ENCODE results near the gene KIF2C.
"Not testable (repeated sequence)": the region's sequence is repeated elsewhere in the genome, so short reads cannot be mapped to it uniquely, and the experiment has no call there.

Gene KIF2C

DNA sequence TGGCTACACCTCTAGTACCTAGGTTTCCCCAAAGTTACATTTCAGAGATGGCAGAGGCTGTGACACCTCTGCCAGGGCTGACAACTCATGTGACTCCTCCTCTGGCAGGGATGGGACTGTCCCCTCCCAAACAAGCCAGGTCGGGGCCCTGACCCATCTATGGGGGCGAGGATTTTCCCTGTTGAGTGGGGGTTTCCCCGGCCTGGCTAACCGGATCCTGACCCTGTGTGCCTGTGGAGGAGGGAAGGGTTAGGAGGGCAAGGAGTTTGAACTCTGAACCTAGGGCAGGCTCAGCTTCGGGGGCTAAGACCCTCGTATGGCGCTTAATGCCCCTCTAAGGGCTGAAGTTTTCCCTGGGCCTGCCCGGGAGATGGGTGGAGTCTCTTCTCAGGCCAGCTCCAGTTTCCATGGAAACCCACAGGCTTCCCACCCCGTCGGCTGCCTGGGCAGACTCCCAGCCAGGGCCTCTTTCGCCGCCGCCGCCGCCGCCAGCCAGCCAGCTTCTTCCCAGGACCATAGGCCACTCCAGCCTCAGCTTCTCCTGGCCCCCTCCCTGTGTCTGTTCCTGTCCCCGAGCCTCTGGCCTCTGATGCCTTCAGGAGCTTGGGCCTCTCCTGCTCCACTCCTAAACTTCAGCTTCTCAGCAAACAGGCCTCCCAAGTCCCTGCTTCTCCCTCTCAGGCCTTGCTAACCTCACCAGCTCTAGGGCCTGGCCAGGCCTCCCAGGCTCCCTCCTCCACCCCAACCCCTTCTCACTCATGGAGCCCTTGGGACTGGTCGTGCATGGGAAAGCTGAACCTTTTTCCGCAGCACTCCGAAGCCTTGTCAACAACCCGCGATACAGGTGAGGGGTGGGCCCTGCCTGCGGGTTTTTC is 68.7 kb downstream of the KIF2C start, which contains the start of gene BTBD19:
BTBD19 (plus strand) TSS at position 461 of the 875 bp plus-strand sequence; CDS start at position 759, 298 bp downstream.
- POLR2A ChIA-PET = interaction anchor here (1.0 to 7.5 kb wide), 13 partner anchors 8 to 532 kb away, joined by 3 to 137 read pairs (median 7); partner anchors contain the start of genes MUTYH, PLK3, RNU5D-1 and RPS8
- no peak for TF ChIP-seq L3MBTL2 (conservative IDR thresholded peaks at IDR 0.05)
- TF ChIP-seq NFRKB (IDR thresholded peaks at IDR 0.05) = no peak
- TF ChIP-seq, protein P1, sequence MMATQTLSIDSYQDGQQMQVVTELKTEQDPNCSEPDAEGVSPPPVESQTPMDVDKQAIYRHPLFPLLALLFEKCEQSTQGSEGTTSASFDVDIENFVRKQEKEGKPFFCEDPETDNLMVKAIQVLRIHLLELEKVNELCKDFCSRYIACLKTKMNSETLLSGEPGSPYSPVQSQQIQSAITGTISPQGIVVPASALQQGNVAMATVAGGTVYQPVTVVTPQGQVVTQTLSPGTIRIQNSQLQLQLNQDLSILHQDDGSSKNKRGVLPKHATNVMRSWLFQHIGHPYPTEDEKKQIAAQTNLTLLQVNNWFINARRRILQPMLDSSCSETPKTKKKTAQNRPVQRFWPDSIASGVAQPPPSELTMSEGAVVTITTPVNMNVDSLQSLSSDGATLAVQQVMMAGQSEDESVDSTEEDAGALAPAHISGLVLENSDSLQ (IDR thresholded peaks at IDR 0.05) = no peak
- TF ChIP-seq LEF1 (IDR thresholded peaks at IDR 0.05; ENCODE audit: borderline replicate concordance) = no peak
- DNase-seq (ENCODE audit: extremely low spot score) = peak; percentile 36
- CTCF ChIA-PET = interaction anchor here (0.6 to 2.6 kb wide), 5 partner anchors 8 to 489 kb away, joined by 3 to 10 read pairs (median 3); partner anchors contain the start of genes EIF2B3 and PLK3

DNA sequence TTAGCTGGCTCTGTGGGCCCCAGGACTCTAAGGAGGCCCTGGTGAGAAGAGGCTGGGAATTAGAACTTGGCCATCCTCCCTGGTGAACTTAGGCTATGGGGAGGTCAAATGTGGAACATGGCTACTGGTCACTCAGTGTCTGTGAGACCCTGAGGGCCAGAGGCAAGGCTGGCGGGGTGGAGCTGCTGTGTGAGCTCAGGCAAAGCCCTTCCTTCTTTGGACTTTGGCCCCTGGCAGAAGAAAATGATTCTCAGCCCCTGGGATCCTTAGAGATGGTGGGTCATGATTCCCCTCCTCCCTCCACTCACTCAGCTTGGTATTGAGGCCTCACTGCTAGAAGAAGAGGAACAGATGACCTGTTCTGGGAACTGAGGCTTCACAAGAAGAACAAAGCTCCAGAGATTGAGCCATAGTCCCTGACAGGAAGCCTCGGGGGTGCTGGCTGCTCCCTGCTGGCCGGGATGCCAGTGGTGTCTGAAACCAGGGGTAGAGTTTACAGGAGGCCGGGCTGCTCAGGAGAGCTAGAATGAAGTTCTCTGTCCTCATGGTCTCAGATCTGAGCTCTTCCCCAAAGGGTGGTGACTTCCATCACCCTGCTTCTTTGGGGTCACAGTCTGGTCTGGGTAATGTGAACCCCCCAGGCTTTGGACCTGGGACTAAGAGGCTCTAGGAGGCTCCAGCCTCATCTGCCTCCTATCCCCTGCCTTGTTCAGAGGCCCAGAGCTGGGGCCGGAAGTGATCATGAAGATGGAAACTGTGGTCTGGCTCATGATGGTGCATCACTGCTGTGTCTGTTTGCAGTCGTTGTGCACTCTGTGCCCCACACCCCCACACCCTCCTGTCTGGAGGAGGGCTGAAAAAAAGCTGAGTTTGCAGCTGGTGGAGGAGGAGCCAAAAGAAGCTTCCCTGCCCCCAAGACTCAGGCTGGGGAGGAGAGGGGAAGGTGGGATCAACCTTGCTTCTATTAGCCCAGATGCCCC is 69.6 kb downstream of the KIF2C start:
- no peak for DNase-seq (ENCODE audit: extremely low spot score)
- CTCF ChIA-PET = interaction anchor here (0.7 to 2.6 kb wide), 4 partner anchors 9 to 254 kb away, joined by 3 to 10 read pairs (median 4); partner anchors contain the start of gene PLK3
- POLR2A ChIA-PET = interaction anchor here (1.0 to 7.5 kb wide), 12 partner anchors 9 to 531 kb away, joined by 4 to 137 read pairs (median 7); partner anchors contain the start of genes MUTYH, PLK3, RNU5D-1 and RPS8
- no peak for TF ChIP-seq ARNT (IDR thresholded peaks at IDR 0.05)
- TF ChIP-seq HDGF (IDR thresholded peaks at IDR 0.05; ENCODE audit: borderline replicate concordance) = no peak
- TF ChIP-seq BHLHE40 (IDR thresholded peaks at IDR 0.05; ENCODE audit: borderline replicate concordance) = no peak
- TF ChIP-seq FOXM1 (IDR thresholded peaks at IDR 0.05; ENCODE audit: borderline replicate concordance) = no peak
- TF ChIP-seq SUZ12 (IDR thresholded peaks at IDR 0.05) = no peak
- no peak for TF ChIP-seq ELF4 (IDR thresholded peaks at IDR 0.05)
- TF ChIP-seq, protein P1 (IDR thresholded peaks at IDR 0.05) = no peak
- TF ChIP-seq L3MBTL2 (conservative IDR thresholded peaks at IDR 0.05) = no peak
- TF ChIP-seq CTBP1 (IDR thresholded peaks at IDR 0.05; ENCODE audit: borderline replicate concordance) = no peak
- TF ChIP-seq NFRKB (IDR thresholded peaks at IDR 0.05) = no peak
- no peak for TF ChIP-seq TARDBP (IDR thresholded peaks at IDR 0.05)
- TF ChIP-seq FOXA1 (IDR thresholded peaks at IDR 0.05) = no peak
- TF ChIP-seq SP1 (IDR thresholded peaks at IDR 0.05) = no peak

DNA sequence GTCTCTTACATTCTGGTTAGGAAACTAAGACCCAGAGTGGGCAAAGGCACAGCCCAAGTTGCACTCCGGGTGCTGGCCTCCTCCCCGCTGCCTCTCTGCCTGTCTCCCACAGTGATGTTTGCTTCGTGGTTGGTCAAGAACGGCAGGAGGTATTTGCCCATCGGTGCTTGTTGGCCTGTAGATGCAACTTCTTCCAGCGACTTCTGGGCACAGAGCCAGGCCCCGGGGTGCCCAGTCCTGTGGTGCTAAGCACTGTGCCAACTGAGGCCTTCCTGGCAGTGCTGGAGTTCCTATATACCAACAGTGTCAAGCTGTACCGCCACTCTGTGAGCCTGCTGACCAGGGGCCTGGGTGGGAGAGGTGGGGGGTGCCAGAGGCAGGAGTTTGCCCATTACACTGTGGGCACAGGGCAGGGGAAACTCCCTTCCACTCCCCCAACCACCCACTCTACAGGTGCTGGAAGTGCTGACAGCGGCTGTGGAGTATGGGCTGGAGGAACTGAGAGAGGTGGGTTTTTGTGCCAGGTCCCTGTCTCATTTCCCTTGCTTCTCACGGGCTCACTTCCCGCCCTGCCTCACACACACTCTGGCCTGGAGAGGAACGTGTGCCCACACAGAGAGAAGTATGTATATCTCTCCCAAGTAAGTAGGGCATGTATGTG is 70.6 kb downstream of the KIF2C start:
- CTCF ChIA-PET = interaction anchor here (0.7 to 2.6 kb wide), 3 partner anchors 10 to 253 kb away, joined by 3 to 10 read pairs (median 4); partner anchors contain the start of gene PLK3
- no peak for DNase-seq (ENCODE audit: extremely low spot score)

DNA sequence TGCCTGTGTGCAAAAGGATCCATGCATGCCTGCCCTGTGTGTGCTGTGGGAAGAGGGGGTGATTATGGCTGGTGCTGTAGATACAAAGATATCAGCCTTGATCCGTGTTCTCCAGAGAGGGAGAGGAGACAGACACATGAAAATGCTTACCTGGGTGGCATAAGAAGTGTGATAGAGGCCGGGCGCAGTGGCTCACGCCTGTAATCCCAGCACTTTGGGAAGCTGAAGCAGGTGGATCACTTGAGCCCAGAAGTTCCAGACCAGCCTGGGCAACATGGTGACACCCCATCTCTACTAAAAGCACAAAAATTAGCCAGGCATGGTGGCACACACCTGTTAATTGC is 71.1 kb downstream of the KIF2C start:
- POLR2A ChIA-PET = interaction anchor here (7.5 kb wide), 1 partner anchor 9 kb away, joined by 137 read pairs; no protein-coding TSS in a partner anchor
- DNase-seq (ENCODE audit: extremely low spot score); CTCF ChIA-PET: not testable (repeated sequence)

More for the DNA sequence above, 70.6 kb downstream of the KIF2C start:
- TF ChIP-seq FOXA1 (IDR thresholded peaks at IDR 0.05) = no peak
- TF ChIP-seq ARNT (IDR thresholded peaks at IDR 0.05) = no peak
- TF ChIP-seq CTBP1 (IDR thresholded peaks at IDR 0.05; ENCODE audit: borderline replicate concordance) = no peak
- TF ChIP-seq FOXM1 (IDR thresholded peaks at IDR 0.05; ENCODE audit: borderline replicate concordance) = no peak
- no peak for TF ChIP-seq L3MBTL2 (conservative IDR thresholded peaks at IDR 0.05)
- no peak for TF ChIP-seq FOXK2 (IDR thresholded peaks at IDR 0.05)
- TF ChIP-seq SP1 (IDR thresholded peaks at IDR 0.05) = no peak
- TF ChIP-seq SUZ12 (IDR thresholded peaks at IDR 0.05) = no peak
- TF ChIP-seq, protein P1 (IDR thresholded peaks at IDR 0.05) = no peak
- no peak for TF ChIP-seq ZNF384 (IDR thresholded peaks at IDR 0.05)
- TF ChIP-seq TARDBP (IDR thresholded peaks at IDR 0.05) = no peak
- no peak for TF ChIP-seq NFRKB (IDR thresholded peaks at IDR 0.05)
- no peak for TF ChIP-seq HDGF (IDR thresholded peaks at IDR 0.05; ENCODE audit: borderline replicate concordance)
- TF ChIP-seq BHLHE40 (IDR thresholded peaks at IDR 0.05; ENCODE audit: borderline replicate concordance) = no peak
- POLR2A ChIA-PET = interaction anchor here (1.0 to 7.5 kb wide), 4 partner anchors 10 to 493 kb away, joined by 5 to 137 read pairs (median 15); partner anchors contain the start of gene PLK3

DNA sequence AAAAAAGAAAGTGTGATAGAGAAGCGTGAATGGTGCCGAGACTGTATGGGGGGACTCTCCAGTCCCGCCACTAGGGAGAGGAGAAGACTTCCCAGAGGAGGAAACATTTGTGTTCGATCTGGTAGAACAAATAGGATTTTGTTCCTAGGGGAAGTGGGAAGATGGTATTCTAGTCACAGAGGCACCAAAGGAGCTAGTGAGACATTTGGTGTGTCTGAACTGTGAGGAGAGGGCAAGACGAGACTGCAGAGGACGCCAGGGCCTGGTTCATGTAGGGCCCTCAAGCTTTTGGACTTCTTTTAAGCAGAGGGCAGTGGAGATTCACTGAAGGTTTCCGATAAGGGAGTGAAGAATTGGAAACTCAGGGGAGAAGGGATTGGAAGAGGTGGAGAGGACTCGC is 71.6 kb downstream of the KIF2C start:
- TF ChIP-seq LEF1 (IDR thresholded peaks at IDR 0.05; ENCODE audit: borderline replicate concordance) = no peak
- TF ChIP-seq HDGF (IDR thresholded peaks at IDR 0.05; ENCODE audit: borderline replicate concordance) = no peak
- TF ChIP-seq FOXM1 (IDR thresholded peaks at IDR 0.05; ENCODE audit: borderline replicate concordance) = no peak
- TF ChIP-seq FOXA1 (IDR thresholded peaks at IDR 0.05) = no peak
- no peak for TF ChIP-seq CTBP1 (IDR thresholded peaks at IDR 0.05; ENCODE audit: borderline replicate concordance)
- TF ChIP-seq BHLHE40 (IDR thresholded peaks at IDR 0.05; ENCODE audit: borderline replicate concordance) = no peak
- TF ChIP-seq NFRKB (IDR thresholded peaks at IDR 0.05) = no peak
- TF ChIP-seq TARDBP (IDR thresholded peaks at IDR 0.05) = no peak
- TF ChIP-seq ZNF384 (IDR thresholded peaks at IDR 0.05) = no peak
- TF ChIP-seq SP1 (IDR thresholded peaks at IDR 0.05) = no peak
- no peak for TF ChIP-seq ELF4 (IDR thresholded peaks at IDR 0.05)
- no peak for TF ChIP-seq ARNT (IDR thresholded peaks at IDR 0.05)
- TF ChIP-seq SUZ12 (IDR thresholded peaks at IDR 0.05) = no peak
- TF ChIP-seq L3MBTL2 (conservative IDR thresholded peaks at IDR 0.05) = no peak
- TF ChIP-seq, protein P1 (IDR thresholded peaks at IDR 0.05) = no peak
- no peak for TF ChIP-seq FOXK2 (IDR thresholded peaks at IDR 0.05)
- ChIA-PET CTCF (no interaction called here), POLR2A (interaction anchor here (7.5 kb wide), 1 partner anchor 9 kb away, joined by 137 read pairs; no protein-coding TSS in a partner anchor)
- no peak for DNase-seq (ENCODE audit: extremely low spot score)

Data from HEK293T (cell line).